ENCODE results near the gene ANKLE1. TPM values are rescaled to one million over a fixed set of nuclear protein-coding genes. Genes with fewer than 3 reads are reported as not detected.
"Not testable (repeated sequence)": the region's sequence is repeated elsewhere in the genome, so short reads cannot be mapped to it uniquely, and the experiment has no call there.

Gene ANKLE1
- total RNA-seq, 1 donor from 2014 or later, result 0.57 TPM

GRCh38 chr19:17266975-17267788 lies 14.5 kb upstream of the ANKLE1 start, which contains the start of gene BABAM1:
BABAM1 (plus strand) TSS chr19:17267443; CDS start chr19:17268807, 1,364 bp downstream.
- Mint-ChIP-seq H3K27ac (ENCODE audit: unreplicated experiment) (peak within 1 kb of the TSS; percentile 97), H3K36me3 (ENCODE audit: low read depth) (peaks cover 6% of the 10 kb centered on the region), H3K4me3 (ENCODE audit: unreplicated experiment) (peak within 1 kb of the TSS; percentile 85), H3K9me3 (ENCODE audit: low read depth) (peaks cover 4% of the 10 kb centered on the region), H3K27me3 (ENCODE audit: low read depth) (no peaks in the 10 kb centered on the region), H3K4me1 (ENCODE audit: low read depth) (peaks cover 16% of the 10 kb centered on the region)
- DNase-seq (ENCODE audit: low spot score), result no peak
- no peak for TF ChIP-seq CTCF (IDR thresholded peaks at IDR 0.05)

GRCh38 chr19:17268754-17269153 lies 12.9 kb upstream of the ANKLE1 start:
- H3K4me3 Mint-ChIP-seq (ENCODE audit: unreplicated experiment), result no peak overlapping the region
- no peak overlapping the region for H3K27ac Mint-ChIP-seq (ENCODE audit: unreplicated experiment)
- H3K9me3 Mint-ChIP-seq (ENCODE audit: low read depth), result peaks cover 4% of the 10 kb centered on the region
- no peaks in the 10 kb centered on the region for H3K27me3 Mint-ChIP-seq (ENCODE audit: low read depth)
- peaks cover 6% of the 10 kb centered on the region for H3K36me3 Mint-ChIP-seq (ENCODE audit: low read depth)
- no peak for TF ChIP-seq CTCF (IDR thresholded peaks at IDR 0.05)
- no peak for DNase-seq (ENCODE audit: low spot score)
- H3K4me1 Mint-ChIP-seq (ENCODE audit: low read depth), result peaks cover 16% of the 10 kb centered on the region

GRCh38 chr19:17274892-17275291 lies 6.8 kb upstream of the ANKLE1 start:
- H3K4me1 Mint-ChIP-seq (ENCODE audit: low read depth); H3K4me3 Mint-ChIP-seq (ENCODE audit: unreplicated experiment); DNase-seq (ENCODE audit: low spot score); H3K27me3 Mint-ChIP-seq (ENCODE audit: low read depth); H3K9me3 Mint-ChIP-seq (ENCODE audit: low read depth); H3K27ac Mint-ChIP-seq (ENCODE audit: unreplicated experiment): not testable (repeated sequence)
- peaks cover 24% of the 10 kb centered on the region for H3K36me3 Mint-ChIP-seq (ENCODE audit: low read depth)

GRCh38 chr19:17275441-17276175 lies 6.1 kb upstream of the ANKLE1 start:
- no peaks in the 10 kb centered on the region for H3K9me3 Mint-ChIP-seq (ENCODE audit: low read depth)
- H3K4me3 Mint-ChIP-seq (ENCODE audit: unreplicated experiment), result no peak overlapping the region
- H3K27me3 Mint-ChIP-seq (ENCODE audit: low read depth), result no peaks in the 10 kb centered on the region
- peaks cover 22% of the 10 kb centered on the region for H3K36me3 Mint-ChIP-seq (ENCODE audit: low read depth)
- no peak for DNase-seq (ENCODE audit: low spot score)
- H3K27ac Mint-ChIP-seq (ENCODE audit: unreplicated experiment), result no peak overlapping the region
- H3K4me1 Mint-ChIP-seq (ENCODE audit: low read depth), result no peaks in the 10 kb centered on the region
- TF ChIP-seq CTCF (IDR thresholded peaks at IDR 0.05), result no peak

- no peak for TF ChIP-seq CTCF (IDR thresholded peaks at IDR 0.05)
- DNase-seq (ENCODE audit: low spot score), result no peak
- peaks cover 15% of the 10 kb centered on the region for H3K36me3 Mint-ChIP-seq (ENCODE audit: low read depth)
Measured at GRCh38 chr19:17279436-17279835, 2.3 kb upstream of the ANKLE1 start.

More at GRCh38 chr19:17279436-17279835, 2.3 kb upstream of the ANKLE1 start:
- no peaks in the 10 kb centered on the region for H3K9me3 Mint-ChIP-seq (ENCODE audit: low read depth)
- no peak overlapping the region for H3K4me3 Mint-ChIP-seq (ENCODE audit: unreplicated experiment)
- H3K27ac Mint-ChIP-seq (ENCODE audit: unreplicated experiment), result no peak overlapping the region
- no peaks in the 10 kb centered on the region for H3K27me3 Mint-ChIP-seq (ENCODE audit: low read depth)
- peaks cover 9% of the 10 kb centered on the region for H3K4me1 Mint-ChIP-seq (ENCODE audit: low read depth)

Measured in chondrocyte (in vitro differentiated cells).